MM.1S (cell line): Measurements from ENCODE around the gene TEX28.
A peak's percentile ranks its signal among the peaks of the same experiment; 100 is the strongest.

Experiments used
- DNase-seq: peaks from one replicate; pipeline ENCODE4 v3.0.0-alpha.2; 2015
- H2AFZ ChIP-seq: fragments of 300-600 bp; sonication (generic); 2 replicates; pipeline ENCODE4 v1.6.0; 2016; ENCODE audit warnings: antibody characterized with exemption, low read length
- H3F3A ChIP-seq: fragments of 300-600 bp; sonication (generic); 2 replicates; pipeline ENCODE4 v1.6.1; 2016; ENCODE audit warnings: mild to moderate bottlenecking, antibody characterized with exemption, low read length, moderate library complexity, mixed read lengths; ENCODE audit not compliant: insufficient read depth
- H3K27ac ChIP-seq: fragments of 300-600 bp; sonication (generic); 2 replicates; pipeline ENCODE4 v1.5.1; 2016; ENCODE audit warnings: mild to moderate bottlenecking, low read length
- H3K27me3 ChIP-seq: fragments of 300-600 bp; sonication (generic); replicated peaks from 2 replicates; pipeline ENCODE4 v1.6.0; 2016; ENCODE audit warnings: low read length; ENCODE audit not compliant: insufficient read depth
- H3K36me3 ChIP-seq: fragments of 300-600 bp; sonication (generic); replicated peaks from 2 replicates; pipeline ENCODE4 v1.6.1; 2016; ENCODE audit warnings: mild to moderate bottlenecking, low read length, mixed read lengths; ENCODE audit not compliant: insufficient read depth
- H3K4me1 ChIP-seq: fragments of 300-600 bp; sonication (generic); 2 replicates; pipeline ENCODE4 v1.6.1; 2016; ENCODE audit warnings: low read length, mixed read lengths
- H3K4me2 ChIP-seq: fragments of 300-600 bp; sonication (generic); 2 replicates; pipeline ENCODE4 v1.6.0; 2016; ENCODE audit warnings: low read depth, low read length
- H3K4me3 ChIP-seq: fragments of 300-600 bp; sonication (generic); 2 replicates; pipeline ENCODE4 v1.5.1; 2016; ENCODE audit warnings: low read length, mixed read lengths
- H3K79me2 ChIP-seq: fragments of 300-600 bp; sonication (generic); 2 replicates; pipeline ENCODE4 v1.6.1; 2016; ENCODE audit warnings: mixed run types, low read length, mixed read lengths
- H3K9ac ChIP-seq: fragments of 300-600 bp; sonication (generic); 2 replicates; pipeline ENCODE4 v1.6.1; 2016; ENCODE audit warnings: low read length, mixed read lengths
- H3K9me2 ChIP-seq: fragments of 300-600 bp; sonication (generic); replicated peaks from 2 replicates; pipeline ENCODE4 v1.6.1; 2016; ENCODE audit warnings: mild to moderate bottlenecking, low read length, mixed read lengths; ENCODE audit not compliant: insufficient read depth
- H3K9me3 ChIP-seq: fragments of 300-600 bp; sonication (generic); replicated peaks from 2 replicates; pipeline ENCODE4 v1.6.1; 2016; ENCODE audit warnings: mild to moderate bottlenecking, low read length, mixed read lengths; ENCODE audit not compliant: insufficient read depth
- H4K20me1 ChIP-seq: fragments of 300-600 bp; sonication (generic); 2 replicates; pipeline ENCODE4 v1.6.1; 2016; ENCODE audit warnings: mild to moderate bottlenecking, low read length, moderate library complexity, mixed read lengths; ENCODE audit not compliant: insufficient read depth
- CTCF ChIP-seq: fragments of 300-600 bp; sonication (generic); IDR thresholded peaks from 2 replicates; pipeline ENCODE4 v1.5.1; 2016; ENCODE audit warnings: antibody characterized with exemption, low read length, mixed read lengths
- EZH2 ChIP-seq: fragments of 300-600 bp; sonication (generic); optimal IDR thresholded peaks from 2 replicates; pipeline ENCODE3; 2017; ENCODE audit warnings: low read depth, mild to moderate bottlenecking, antibody characterized with exemption, low read length, mixed read lengths
- EZH2phosphoT487 ChIP-seq: fragments of 300-600 bp; sonication (generic); IDR thresholded peaks from 2 replicates; pipeline ENCODE4 v1.6.1; 2018; ENCODE audit warnings: antibody characterized with exemption, low read length

TEX28 gene

DNA sequence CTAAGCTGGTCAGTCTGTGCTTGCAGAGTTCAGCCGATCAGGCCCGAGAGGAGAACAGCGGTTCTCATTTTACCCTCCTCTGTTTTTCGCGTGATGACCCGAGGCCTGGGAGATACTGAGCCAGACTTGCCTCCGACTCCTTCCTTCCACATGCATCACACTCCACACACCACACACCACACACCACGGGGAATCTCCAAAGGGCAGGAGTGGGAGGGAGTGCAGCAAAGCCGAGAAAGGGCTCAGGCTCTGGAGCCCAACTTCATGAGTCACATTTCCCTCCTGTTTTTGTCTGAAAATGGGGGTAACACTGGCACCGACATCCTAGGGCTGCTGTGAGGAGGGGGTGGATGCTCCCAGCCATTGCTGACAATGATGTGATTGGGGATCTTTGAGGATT is 39.6 kb upstream of the TEX28 start:
- no peaks in the 10 kb centered on the region for H3K9me3 ChIP-seq
- no peaks in the 10 kb centered on the region for H3K36me3 ChIP-seq
- peak overlapping the region; percentile 40 for H3K4me2 ChIP-seq
- H3K4me3 ChIP-seq, result no peak overlapping the region
- H3K9me2 ChIP-seq, result no peaks in the 10 kb centered on the region
- H3K27ac ChIP-seq, result no peak overlapping the region; the same call in 1 of the 2 replicates
- no peaks in the 10 kb centered on the region for H3F3A ChIP-seq
- TF ChIP-seq CTCF (no peak), EZH2phosphoT487 (no peak), EZH2 (no peak)
- H2AFZ ChIP-seq, result no peak overlapping the region
- no peaks in the 10 kb centered on the region for H3K79me2 ChIP-seq
- no peaks in the 10 kb centered on the region for H4K20me1 ChIP-seq
- no peak for DNase-seq
- no peaks in the 10 kb centered on the region for H3K27me3 ChIP-seq
- H3K4me1 ChIP-seq, result peaks cover 17% of the 10 kb centered on the region
- H3K9ac ChIP-seq, result no peak overlapping the region

DNA sequence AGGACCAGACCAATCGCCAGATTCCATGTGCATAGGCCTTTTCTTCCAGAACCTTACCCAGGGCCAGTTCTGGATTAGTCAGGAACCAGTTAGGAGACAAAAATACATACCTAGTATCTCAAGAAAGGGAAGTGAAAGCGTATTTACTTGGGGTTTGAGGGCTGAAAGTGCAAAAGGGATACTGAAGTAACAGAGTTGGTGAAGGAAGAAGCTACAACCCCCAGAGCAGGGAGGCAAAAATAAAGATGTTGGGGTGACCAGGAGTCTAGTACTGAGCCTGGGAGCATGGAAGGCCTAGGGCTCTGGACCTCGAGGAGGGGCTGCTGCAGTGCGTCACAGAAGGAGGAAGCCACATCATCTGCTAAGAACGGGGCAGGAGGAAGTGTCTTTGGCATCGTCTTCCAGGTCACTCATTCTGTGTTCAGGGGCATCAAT is 38.9 kb upstream of the TEX28 start:
- no peak for TF ChIP-seq CTCF
- TF ChIP-seq EZH2phosphoT487, result no peak
- TF ChIP-seq EZH2, result no peak
- Histone ChIP-seq H3K36me3 (no peaks in the 10 kb centered on the region), H3K9me3 (no peaks in the 10 kb centered on the region), H4K20me1 (no peaks in the 10 kb centered on the region), H3K27ac (peak overlapping the region; percentile 26; the same call in 1 of the 2 replicates), H3K27me3 (no peaks in the 10 kb centered on the region), H2AFZ (no peak overlapping the region), H3F3A (no peaks in the 10 kb centered on the region), H3K9me2 (no peaks in the 10 kb centered on the region), H3K4me3 (no peak overlapping the region), H3K79me2 (no peaks in the 10 kb centered on the region), H3K9ac (no peak overlapping the region), H3K4me1 (peaks cover 17% of the 10 kb centered on the region), H3K4me2 (peak overlapping the region; percentile 40)
- DNase-seq, result peak; percentile 12

DNA sequence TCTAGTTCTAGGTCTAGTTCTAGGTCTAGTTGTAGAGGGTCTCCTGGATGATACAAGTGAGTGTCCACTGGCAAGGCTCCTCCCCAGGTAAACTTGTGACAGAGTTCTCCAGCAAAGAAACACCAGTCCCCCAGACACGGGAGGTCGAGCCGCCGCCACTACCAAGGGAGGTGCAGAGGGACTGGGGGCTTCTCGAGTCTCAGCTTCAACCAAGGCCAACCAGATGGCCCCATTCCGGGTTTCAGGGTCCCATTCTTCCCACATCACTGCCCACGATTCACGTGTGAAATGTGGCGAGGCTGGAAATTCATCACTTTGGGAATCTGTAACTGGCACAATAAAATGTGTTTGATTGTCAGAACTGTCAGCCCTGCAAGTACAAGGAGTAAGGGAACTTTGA is 38.2 kb upstream of the TEX28 start:
- no peaks in the 10 kb centered on the region for H3K9me3 ChIP-seq
- no peaks in the 10 kb centered on the region for H4K20me1 ChIP-seq
- TF ChIP-seq EZH2 (no peak), CTCF (no peak), EZH2phosphoT487 (no peak)
- H3K4me2 ChIP-seq, result no peak overlapping the region
- H3K36me3 ChIP-seq, result no peaks in the 10 kb centered on the region
- no peak overlapping the region for H3K4me3 ChIP-seq
- H2AFZ ChIP-seq, result no peak overlapping the region
- no peaks in the 10 kb centered on the region for H3K79me2 ChIP-seq
- no peaks in the 10 kb centered on the region for H3K9me2 ChIP-seq
- H3K4me1 ChIP-seq, result peaks cover 17% of the 10 kb centered on the region
- DNase-seq, result no peak
- peak overlapping the region; percentile 26; the same call in 1 of the 2 replicates for H3K27ac ChIP-seq
- no peaks in the 10 kb centered on the region for H3F3A ChIP-seq
- H3K27me3 ChIP-seq, result no peaks in the 10 kb centered on the region
- H3K9ac ChIP-seq, result no peak overlapping the region
